T-helper 1 cell (primary cell): ENCODE data around the gene SIAH3.

ENCODE experiments used
- DNase-seq, 5 donors: peaks; one replicate each; pipeline ENCODE4 v3.0.0-alpha.2; 2012 to 2020

The SIAH3 gene

GRCh38 chr13:45861322-45861721 is 9.8 kb upstream of the SIAH3 start:
- no peak for DNase-seq

- no peak for DNase-seq
Measured at GRCh38 chr13:45860240-45860639, 8.7 kb upstream of the SIAH3 start.

- no peak for DNase-seq
Measured at GRCh38 chr13:45859705-45860104, 8.2 kb upstream of the SIAH3 start.

- DNase-seq: no peak
Measured at GRCh38 chr13:45852494-45852893, 941 bp upstream of the SIAH3 start.

GRCh38 chr13:45851956-45852355 is 403 bp upstream of the SIAH3 start:
- no peak for DNase-seq

GRCh38 chr13:45850027-45850613 is 1.4 kb downstream of the SIAH3 start:
- no peak for DNase-seq

GRCh38 chr13:45849408-45849807 is 2.1 kb downstream of the SIAH3 start:
- no peak for DNase-seq

- peak in 4 of 5 donors; percentile 9 to 22 (median 16) for DNase-seq
Measured at GRCh38 chr13:45847554-45848224, 3.9 kb downstream of the SIAH3 start.

- DNase-seq: no peak
Measured at GRCh38 chr13:45846681-45847080, 4.9 kb downstream of the SIAH3 start.

GRCh38 chr13:45838171-45838745 is 13.3 kb downstream of the SIAH3 start:
- DNase-seq: no peak

- no peak for DNase-seq
Measured at GRCh38 chr13:45837111-45837510, 14.4 kb downstream of the SIAH3 start.

GRCh38 chr13:45834411-45834994 is 17.1 kb downstream of the SIAH3 start:
- DNase-seq: no peak

GRCh38 chr13:45833663-45834375 is 17.7 kb downstream of the SIAH3 start:
- no peak for DNase-seq

GRCh38 chr13:45833242-45833641 is 18.3 kb downstream of the SIAH3 start:
- DNase-seq: no peak

- no peak for DNase-seq
Measured at GRCh38 chr13:45831851-45832250, 19.7 kb downstream of the SIAH3 start.

GRCh38 chr13:45830121-45830520 is 21.4 kb downstream of the SIAH3 start:
- DNase-seq: no peak

GRCh38 chr13:45828256-45828968 is 23.1 kb downstream of the SIAH3 start:
- DNase-seq: no peak

GRCh38 chr13:45827318-45827717 is 24.2 kb downstream of the SIAH3 start:
- no peak for DNase-seq

GRCh38 chr13:45826731-45827130 is 24.8 kb downstream of the SIAH3 start:
- DNase-seq: no peak

GRCh38 chr13:45825387-45825650 is 26.2 kb downstream of the SIAH3 start:
- no peak for DNase-seq

- DNase-seq: no peak
Measured at GRCh38 chr13:45823583-45823982, 28.0 kb downstream of the SIAH3 start.

- no peak for DNase-seq
Measured at GRCh38 chr13:45821811-45822210, 29.7 kb downstream of the SIAH3 start.
